H1 (cell line): ENCODE data around the gene S100A11. TPM values are rescaled to one million over a fixed set of nuclear protein-coding genes. Genes with fewer than 3 reads are reported as not detected.

Experiments used
- ATF2 ChIP-seq: IDR thresholded peaks from 2 replicates; pipeline ENCODE4 v1.6.1; 2012; ENCODE audit warnings: low read length, inconsistent platforms
- POLR2A ChIP-seq, 2 experiments: IDR thresholded peaks; 1 replicate in 1 of 2; 2 replicates in 1 of 2; pipeline ENCODE4 v1.6.1; 2011; ENCODE audit warnings: low read depth in 2 of 2, low read length in 2 of 2, mild to moderate bottlenecking in 2 of 2; ENCODE audit errors: control extremely low read depth in 1 of 2
- RAD21 ChIP-seq, 2 experiments: IDR thresholded peaks in 1 of 2; conservative IDR thresholded peaks in 1 of 2; 2 replicates each; pipeline ENCODE4 v1.6.1; 2011; ENCODE audit warnings: low read depth in 2 of 2, low read length in 2 of 2, improper control_type of control experiment in 1 of 2, inconsistent platforms in 1 of 2, mild to moderate bottlenecking in 1 of 2, moderate library complexity in 1 of 2
- polyA plus RNA-seq, 7 experiments: library from polyadenylated mRNA; depleted of rRNA in 3 of 7; stranded (reverse) in 5 of 7; unstranded in 2 of 7; fragments of >200 nt in 5 of 7; fragments of 200-250 nt in 2 of 7; gene quantifications; 1 replicate in 5 of 7; 2 replicates in 1 of 7; 4 replicates in 1 of 7; pipeline versions ENCODE4 v1.2.1 to v1.2.3, GENCODE V29; 2011 to 2013; ENCODE audit warnings: missing spikeins in 2 of 7, mixed read lengths in 2 of 7
- total RNA-seq: library from RNA; stranded (reverse); fragmentation: NEBNext Ultra II Directional; extraction: Animal tissue kit (Norgen Biotek cat#: 25700); gene quantifications from 2 replicates; pipeline ENCODE4 v1.2.1, GENCODE V29; 2021

Gene S100A11
- total and polyA plus RNA-seq, 2 of the 8 experiments (the other 6 are each of a cell fraction or from before 2014, with no cell fraction given), result 120 to 343 TPM

DNA sequence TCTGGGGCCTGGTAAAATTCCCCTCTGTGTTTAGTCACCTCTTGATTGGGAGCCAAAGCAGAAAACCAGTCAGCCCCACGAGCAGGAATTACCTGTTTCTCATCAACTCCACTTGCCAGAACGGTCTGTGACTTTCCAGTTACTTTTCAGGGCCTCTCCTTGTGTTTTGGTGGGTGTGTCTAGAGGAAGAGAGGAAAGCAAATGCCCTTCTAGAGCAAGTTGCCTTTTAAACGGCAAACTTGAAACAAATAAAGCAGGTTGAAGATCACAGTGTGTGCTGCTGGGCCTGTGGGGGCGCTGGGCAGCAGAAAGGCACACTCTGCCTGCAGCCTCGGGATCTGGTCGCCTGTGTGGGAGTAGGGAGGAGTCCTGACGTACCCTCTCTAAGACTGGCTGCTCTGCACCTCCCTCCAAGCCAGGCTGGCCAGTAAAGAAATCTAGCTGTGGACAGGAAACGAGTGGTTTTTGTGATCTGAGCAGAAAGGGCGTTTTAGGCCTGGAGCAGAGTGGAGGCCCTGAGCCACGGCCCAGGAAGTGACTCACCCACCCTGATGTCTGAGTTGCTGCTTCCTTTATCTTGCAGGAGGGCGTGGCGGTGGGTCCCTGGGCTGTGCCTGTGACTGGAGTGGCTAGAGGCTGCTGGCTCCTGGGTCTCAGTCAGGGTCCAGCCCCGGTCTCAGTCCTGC is 11.1 kb upstream of the S100A11 start (continued):
- TF ChIP-seq RAD21 (IDR thresholded peaks at IDR 0.05 in 1 of 2, conservative IDR thresholded peaks at IDR 0.05 in 1 of 2; ENCODE audit: low read depth in 2 of 2, low read length in 2 of 2) (peak in 1 of 2 experiments; percentile 17; a peak in 1 of 4 replicates), POLR2A (IDR thresholded peaks at IDR 0.05; ENCODE audit: control extremely low read depth in 1 of 2, low read depth in 2 of 2, low read length in 2 of 2) (peak in 1 of 2 experiments; percentile 72; a peak in 2 of 3 replicates), ATF2 (no peak)
